ENCODE data around the gene ZDHHC1.

ZDHHC1 gene

GRCh38 chr16:67399218-67399733, 17.0 kb downstream of the ZDHHC1 start:
- Histone ChIP-seq H3K4me1 (ENCODE audit: insufficient read depth, low read length, poor library complexity, severe bottlenecking) (peaks cover 7% of the 10 kb centered on the region), H2AFZ (ENCODE audit: low read length) (no peak overlapping the region), H3K9ac (ENCODE audit: low read depth, low read length, poor library complexity, severe bottlenecking) (no peak overlapping the region), H4K20me1 (ENCODE audit: insufficient read depth, low read length, poor library complexity, severe bottlenecking) (no peaks in the 10 kb centered on the region), H3K79me2 (ENCODE audit: insufficient read depth, low read length) (no peaks in the 10 kb centered on the region), H3K27me3 (ENCODE audit: insufficient read depth, low read length, poor library complexity, severe bottlenecking) (no peaks in the 10 kb centered on the region), H3K4me2 (ENCODE audit: low read depth, low read length, poor library complexity, severe bottlenecking) (no peak overlapping the region), H3K9me3 (ENCODE audit: insufficient read depth, low read depth, low read length) (no peaks in the 10 kb centered on the region), H3F3A (ENCODE audit: low read depth) (no peaks in the 10 kb centered on the region), H3K9me2 (replicated peaks; ENCODE audit: low read depth, low read length) (no peaks in the 10 kb centered on the region), H3K4me3 (ENCODE audit: low read length, poor library complexity, severe bottlenecking) (no peak overlapping the region), H3K36me3 (ENCODE audit: insufficient read depth, low read length) (no peaks in the 10 kb centered on the region)
- TF ChIP-seq CTCF (conservative IDR thresholded peaks at IDR 0.05; ENCODE audit: low read length): no peak; the same call in 1 of the 2 replicates
- no peak for TF ChIP-seq EZH2phosphoT487 (IDR thresholded peaks at IDR 0.05; ENCODE audit: borderline replicate concordance)

- no peak overlapping the region for H3K4me2 ChIP-seq (ENCODE audit: low read depth, low read length, poor library complexity, severe bottlenecking)
- no peak overlapping the region for H3K9ac ChIP-seq (ENCODE audit: low read depth, low read length, poor library complexity, severe bottlenecking)
- H4K20me1 ChIP-seq (ENCODE audit: insufficient read depth, low read length, poor library complexity, severe bottlenecking): no peaks in the 10 kb centered on the region
- peaks cover under 1% of the 10 kb centered on the region for H3K4me1 ChIP-seq (ENCODE audit: insufficient read depth, low read length, poor library complexity, severe bottlenecking)
- H3K27me3 ChIP-seq (ENCODE audit: insufficient read depth, low read length, poor library complexity, severe bottlenecking): no peaks in the 10 kb centered on the region
- H3K36me3 ChIP-seq (ENCODE audit: insufficient read depth, low read length): no peaks in the 10 kb centered on the region
- no peaks in the 10 kb centered on the region for H3K9me3 ChIP-seq (ENCODE audit: insufficient read depth, low read depth, low read length)
- TF ChIP-seq EZH2phosphoT487 (IDR thresholded peaks at IDR 0.05; ENCODE audit: borderline replicate concordance) (no peak), CTCF (conservative IDR thresholded peaks at IDR 0.05; ENCODE audit: low read length) (no peak)
- no peaks in the 10 kb centered on the region for H3F3A ChIP-seq (ENCODE audit: low read depth)
- H3K9me2 ChIP-seq (replicated peaks; ENCODE audit: low read depth, low read length): no peaks in the 10 kb centered on the region
- no peak overlapping the region for H3K4me3 ChIP-seq (ENCODE audit: low read length, poor library complexity, severe bottlenecking)
- no peaks in the 10 kb centered on the region for H3K79me2 ChIP-seq (ENCODE audit: insufficient read depth, low read length)
- no peak overlapping the region for H2AFZ ChIP-seq (ENCODE audit: low read length)
These were observed 17.6 kb downstream of the ZDHHC1 start for GRCh38 chr16:67398546-67399217.

- H3F3A ChIP-seq (ENCODE audit: low read depth): no peaks in the 10 kb centered on the region
- H4K20me1 ChIP-seq (ENCODE audit: insufficient read depth, low read length, poor library complexity, severe bottlenecking): no peaks in the 10 kb centered on the region
- no peak overlapping the region for H2AFZ ChIP-seq (ENCODE audit: low read length)
- no peak overlapping the region for H3K4me2 ChIP-seq (ENCODE audit: low read depth, low read length, poor library complexity, severe bottlenecking)
- no peaks in the 10 kb centered on the region for H3K36me3 ChIP-seq (ENCODE audit: insufficient read depth, low read length)
- H3K9me2 ChIP-seq (replicated peaks; ENCODE audit: low read depth, low read length): no peaks in the 10 kb centered on the region
- no peak for TF ChIP-seq EZH2phosphoT487 (IDR thresholded peaks at IDR 0.05; ENCODE audit: borderline replicate concordance)
- no peak for TF ChIP-seq CTCF (conservative IDR thresholded peaks at IDR 0.05; ENCODE audit: low read length)
- no peak overlapping the region for H3K9ac ChIP-seq (ENCODE audit: low read depth, low read length, poor library complexity, severe bottlenecking)
- H3K4me1 ChIP-seq (ENCODE audit: insufficient read depth, low read length, poor library complexity, severe bottlenecking): no peaks in the 10 kb centered on the region
- no peaks in the 10 kb centered on the region for H3K9me3 ChIP-seq (ENCODE audit: insufficient read depth, low read depth, low read length)
- H3K4me3 ChIP-seq (ENCODE audit: low read length, poor library complexity, severe bottlenecking): no peak overlapping the region
- H3K27me3 ChIP-seq (ENCODE audit: insufficient read depth, low read length, poor library complexity, severe bottlenecking): no peaks in the 10 kb centered on the region
- H3K79me2 ChIP-seq (ENCODE audit: insufficient read depth, low read length): no peaks in the 10 kb centered on the region
These were observed 18.3 kb downstream of the ZDHHC1 start for GRCh38 chr16:67397812-67398545.

Measured in Loucy (cell line).